HG03025 (cell line): ENCODE results near the gene MFN2.
"Not testable (repeated sequence)": the region's sequence is repeated elsewhere in the genome, so short reads cannot be mapped to it uniquely, and the experiment has no call there.

Experiments
- ATAC-seq: cut with Tn5 transposase; IDR thresholded peaks from one replicate; pipeline ENCODE4 v1.9.1; 2021; ENCODE audit warnings: mild to moderate bottlenecking, moderate library complexity; ENCODE audit not compliant: unreplicated experiment, low FRiP score

The MFN2 gene

GRCh38 chr1:12015499-12015898, 35.3 kb downstream of the MFN2 start:
- ATAC-seq = no peak

GRCh38 chr1:12016182-12016581, 35.9 kb downstream of the MFN2 start:
- ATAC-seq = no peak

- ATAC-seq = no peak
These were observed 39.7 kb downstream of the MFN2 start for GRCh38 chr1:12019858-12020509.

- ATAC-seq = no peak
These were observed 41.4 kb downstream of the MFN2 start for GRCh38 chr1:12021616-12022015.

- ATAC-seq = no peak
These were observed 41.8 kb downstream of the MFN2 start for GRCh38 chr1:12022036-12022435.

- ATAC-seq = no peak
These were observed 46.3 kb downstream of the MFN2 start for GRCh38 chr1:12026586-12026985.

- ATAC-seq = no peak
These were observed 48.0 kb downstream of the MFN2 start for GRCh38 chr1:12028248-12028647.

GRCh38 chr1:12028957-12029511, 48.8 kb downstream of the MFN2 start:
- no peak for ATAC-seq

- no peak for ATAC-seq
These were observed 49.6 kb downstream of the MFN2 start for GRCh38 chr1:12029720-12030339.

- no peak for ATAC-seq
These were observed 51.1 kb downstream of the MFN2 start for GRCh38 chr1:12031039-12031980.

- no peak for ATAC-seq
These were observed 51.9 kb downstream of the MFN2 start for GRCh38 chr1:12032161-12032621.

- ATAC-seq = not testable (repeated sequence)
These were observed 53.2 kb downstream of the MFN2 start for GRCh38 chr1:12033441-12033840.

- ATAC-seq = no peak
These were observed 54.1 kb downstream of the MFN2 start for GRCh38 chr1:12034381-12034801.

- ATAC-seq = no peak
These were observed 55.1 kb downstream of the MFN2 start for GRCh38 chr1:12035312-12035711.

- no peak for ATAC-seq
These were observed 57.5 kb downstream of the MFN2 start for GRCh38 chr1:12037486-12038355.

- ATAC-seq = no peak
These were observed 58.3 kb downstream of the MFN2 start for GRCh38 chr1:12038356-12039163.

GRCh38 chr1:12039164-12039525, 58.9 kb downstream of the MFN2 start:
- ATAC-seq = no peak

- peak; percentile 35 for ATAC-seq
These were observed 59.7 kb downstream of the MFN2 start for GRCh38 chr1:12039824-12040456.
